GM23338 (cell line): ENCODE measurements around the gene PSMD8. TPM values are rescaled to one million over a fixed set of nuclear protein-coding genes. Genes with fewer than 3 reads are reported as not detected.

Source experiments
- ATAC-seq: fragments of 200-7000 bp; cut with Tn5 transposase; 3 replicates; pipeline ENCODE4 v1.9.1; 2020
- DNase-seq: peaks from one replicate; pipeline ENCODE4 v3.0.0-alpha.2; 2015; ENCODE audit warnings: low spot score
- H2AFZ ChIP-seq: fragments of 200-600 bp; sonication (generic); 2 replicates; pipeline ENCODE4 v1.8.0; 2016; ENCODE audit warnings: antibody characterized with exemption, mild to moderate bottlenecking, moderate library complexity
- H3F3A ChIP-seq: fragments of 200-600 bp; sonication (generic); replicated peaks from 2 replicates; pipeline ENCODE4 v1.8.0; 2017; ENCODE audit warnings: antibody characterized with exemption, mixed run types, low read depth
- H3K27ac ChIP-seq: fragments of 200-600 bp; sonication (generic); 2 replicates; pipeline ENCODE4 v1.6.1; 2016; ENCODE audit warnings: low read depth
- H3K27me3 ChIP-seq: fragments of 200-600 bp; sonication (generic); 2 replicates; pipeline ENCODE4 v1.8.0; 2016; ENCODE audit warnings: mild to moderate bottlenecking, mixed run types, moderate library complexity; ENCODE audit not compliant: insufficient read depth
- H3K36me3 ChIP-seq: fragments of 200-600 bp; sonication (generic); 2 replicates; pipeline ENCODE4 v1.8.0; 2016; ENCODE audit warnings: mild to moderate bottlenecking; ENCODE audit not compliant: insufficient read depth
- H3K4me1 ChIP-seq: fragments of 200-600 bp; sonication (generic); 2 replicates; pipeline ENCODE4 v1.8.0; 2016; ENCODE audit warnings: mild to moderate bottlenecking, moderate library complexity; ENCODE audit not compliant: insufficient read depth
- H3K4me2 ChIP-seq: fragments of 200-600 bp; sonication (generic); 2 replicates; pipeline ENCODE4 v1.7.1; 2017; ENCODE audit warnings: mixed run types
- H3K4me3 ChIP-seq: fragments of 200-600 bp; sonication (generic); 2 replicates; pipeline ENCODE4 v1.6.1; 2016; ENCODE audit warnings: mixed run types
- H3K79me2 ChIP-seq: fragments of 200-600 bp; sonication (generic); replicated peaks from 2 replicates; pipeline ENCODE4 v1.8.0; 2017; ENCODE audit warnings: mild to moderate bottlenecking; ENCODE audit not compliant: insufficient read depth
- H3K9me2 ChIP-seq: fragments of 200-600 bp; sonication (generic); 2 replicates; pipeline ENCODE4 v1.8.0; 2017; ENCODE audit not compliant: insufficient read depth
- H4K20me1 ChIP-seq: fragments of 200-600 bp; sonication (generic); replicated peaks from 2 replicates; pipeline ENCODE4 v1.8.0; 2017; ENCODE audit warnings: mild to moderate bottlenecking; ENCODE audit not compliant: insufficient read depth
- H3K27ac Mint-ChIP-seq: 2 replicates; pipeline ENCODE4 v1.8.0; 2020; ENCODE audit warnings: inconsistent platforms, mild to moderate bottlenecking, moderate library complexity, mixed read lengths
- H3K27me3 Mint-ChIP-seq: 3 replicates; pipeline ENCODE4 v1.8.0; 2022; ENCODE audit warnings: low read depth, mild to moderate bottlenecking, moderate library complexity, mixed read lengths, inconsistent platforms; ENCODE audit not compliant: insufficient read depth, poor library complexity
- H3K36me3 Mint-ChIP-seq: 3 replicates; pipeline ENCODE4 v1.8.0; 2021; ENCODE audit warnings: low read depth, mild to moderate bottlenecking, inconsistent platforms, moderate library complexity, mixed read lengths
- H3K4me1 Mint-ChIP-seq: 3 replicates; pipeline ENCODE4 v1.8.0; 2020; ENCODE audit warnings: mild to moderate bottlenecking, inconsistent platforms, mixed read lengths
- H3K4me3 Mint-ChIP-seq: 3 replicates; pipeline ENCODE4 v1.8.0; 2021; ENCODE audit warnings: moderate library complexity, mild to moderate bottlenecking, inconsistent platforms, mixed read lengths
- H3K9me3 Mint-ChIP-seq: 3 replicates; pipeline ENCODE4 v1.8.0; 2020; ENCODE audit warnings: moderate library complexity, mild to moderate bottlenecking, inconsistent platforms, mixed read lengths
- CREB1 ChIP-seq: fragments of 250-450 bp; sonication (Bioruptor Pico); IDR thresholded peaks from 2 replicates; pipeline ENCODE4 v1.5.0; 2020; ENCODE audit warnings: low read depth, mild to moderate bottlenecking, moderate library complexity
- CTCF ChIP-seq, 2 experiments: fragments of 200-600 bp in 1 of 2; sonication (generic) in 1 of 2; conservative IDR thresholded peaks; 2 replicates each; pipeline versions ENCODE4 v1.5.1 to v1.6.1; 2016 to 2017; ENCODE audit warnings: antibody characterized with exemption in 2 of 2, low read depth in 2 of 2, mild to moderate bottlenecking in 2 of 2, moderate library complexity in 1 of 2
- ETS1 ChIP-seq: IDR thresholded peaks from 2 replicates; pipeline ENCODE4 v1.6.1; 2016; ENCODE audit warnings: antibody characterized with exemption
- EZH2 ChIP-seq: fragments of 200-600 bp; sonication (generic); IDR thresholded peaks from one replicate; pipeline ENCODE4 v1.8.0; 2017; ENCODE audit warnings: antibody characterized with exemption, mild to moderate bottlenecking, low read depth; ENCODE audit not compliant: unreplicated experiment
- EZH2phosphoT487 ChIP-seq: fragments of 200-600 bp; sonication (generic); IDR thresholded peaks from one replicate; pipeline ENCODE4 v1.8.1; 2018; ENCODE audit warnings: antibody characterized with exemption; ENCODE audit not compliant: unreplicated experiment
- JUNB ChIP-seq: IDR thresholded peaks from one replicate; pipeline ENCODE4 v1.6.1; 2016; ENCODE audit warnings: antibody characterized with exemption; ENCODE audit not compliant: unreplicated experiment
- NANOG ChIP-seq: IDR thresholded peaks from 2 replicates; pipeline ENCODE4 v1.6.1; 2016; ENCODE audit warnings: antibody characterized with exemption, borderline replicate concordance
- POLR2AphosphoS5 ChIP-seq: IDR thresholded peaks from 2 replicates; pipeline ENCODE4 v1.6.1; 2016; ENCODE audit warnings: antibody characterized with exemption, low read depth
- STAT1 ChIP-seq: IDR thresholded peaks from one replicate; pipeline ENCODE4 v1.6.1; 2016; ENCODE audit warnings: antibody characterized with exemption; ENCODE audit not compliant: unreplicated experiment
- ZNF114 ChIP-seq: fragments of 250-450 bp; sonication (Bioruptor Pico); IDR thresholded peaks from 2 replicates; pipeline ENCODE4 v1.5.0; 2020; ENCODE audit warnings: mild to moderate bottlenecking, moderate library complexity
- ZNF331 ChIP-seq: fragments of 250-450 bp; sonication (Bioruptor Pico); IDR thresholded peaks from 2 replicates; pipeline ENCODE4 v1.5.0; 2020; ENCODE audit warnings: low read depth, mild to moderate bottlenecking, moderate library complexity
- ZNF462 ChIP-seq: fragments of 250-450 bp; sonication (Bioruptor Pico); IDR thresholded peaks from 2 replicates; pipeline ENCODE4 v1.5.0; 2020; ENCODE audit warnings: mild to moderate bottlenecking, moderate library complexity
- polyA plus RNA-seq: library from polyadenylated mRNA; unstranded; fragments of >200 nt; fragmentation: Nextera tagmentation; extraction: Ambion mirVana; gene quantifications from 2 replicates; pipeline ENCODE4 v1.2.1, GENCODE V29; 2016
- total RNA-seq: library from RNA; depleted of rRNA; stranded (reverse); fragments of >200 nt; shearing (Covaris generic); gene quantifications from 2 replicates; pipeline ENCODE4 v1.2.3, GENCODE V29; 2014
- TF ChIP-seq, protein P1 (sequence below): IDR thresholded peaks from one replicate; pipeline ENCODE4 v1.6.1; 2018; ENCODE audit warnings: antibody characterized with exemption; ENCODE audit not compliant: unreplicated experiment

PSMD8 gene
- total and polyA plus RNA-seq, 2 experiments from 2014 or later = 129 to 241 TPM

DNA sequence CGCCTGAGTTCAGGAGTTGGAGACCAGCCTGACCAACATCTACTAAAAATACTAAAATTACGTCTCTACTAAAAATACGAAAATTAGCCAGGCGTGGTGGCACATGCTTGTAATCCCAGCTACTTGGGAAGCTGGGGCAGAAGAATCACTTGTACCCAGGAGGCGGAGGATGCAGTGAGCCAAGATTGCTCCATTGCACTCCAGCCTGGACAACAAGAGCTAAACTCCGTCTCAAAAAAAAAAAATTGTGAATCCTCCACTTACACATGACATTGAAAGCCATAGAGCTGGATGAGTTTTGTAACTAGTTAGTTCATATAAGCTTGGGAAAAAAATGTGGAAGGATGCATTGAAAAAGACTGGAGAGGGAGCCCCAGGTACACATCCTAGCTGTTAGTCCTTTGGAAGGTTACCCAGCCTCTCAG lies 452 bp upstream of the PSMD8 start:
- H3K27ac ChIP-seq = no peak overlapping the region
- peaks cover 29% of the 10 kb centered on the region for H3K79me2 ChIP-seq
- ATAC-seq = no peak
- H3K4me1 ChIP-seq = peaks cover 10% of the 10 kb centered on the region; the same call in 1 of the 2 replicates
- peak overlapping the region; percentile 27 for H3K27ac Mint-ChIP-seq
- peaks cover 14% of the 10 kb centered on the region for H3K4me1 Mint-ChIP-seq
- peak overlapping the region; percentile 98 for H3K4me3 Mint-ChIP-seq
- H3K27me3 ChIP-seq = no peaks in the 10 kb centered on the region
- H3K36me3 ChIP-seq = peaks cover 9% of the 10 kb centered on the region; the same call in 1 of the 2 replicates
- TF ChIP-seq EZH2 (no peak), ETS1 (no peak), ZNF331 (CRISPR knock-in tag) (no peak), STAT1 (no peak), CTCF (conservative IDR thresholded peaks at IDR 0.05; ENCODE audit: low read depth in 2 of 2) (no peak), ZNF462 (CRISPR knock-in tag) (no peak), ZNF114 (CRISPR knock-in tag) (no peak), JUNB (no peak), EZH2phosphoT487 (no peak), NANOG (no peak), CREB1 (CRISPR knock-in tag) (no peak), POLR2AphosphoS5 (no peak)
- TF ChIP-seq, protein P1, sequence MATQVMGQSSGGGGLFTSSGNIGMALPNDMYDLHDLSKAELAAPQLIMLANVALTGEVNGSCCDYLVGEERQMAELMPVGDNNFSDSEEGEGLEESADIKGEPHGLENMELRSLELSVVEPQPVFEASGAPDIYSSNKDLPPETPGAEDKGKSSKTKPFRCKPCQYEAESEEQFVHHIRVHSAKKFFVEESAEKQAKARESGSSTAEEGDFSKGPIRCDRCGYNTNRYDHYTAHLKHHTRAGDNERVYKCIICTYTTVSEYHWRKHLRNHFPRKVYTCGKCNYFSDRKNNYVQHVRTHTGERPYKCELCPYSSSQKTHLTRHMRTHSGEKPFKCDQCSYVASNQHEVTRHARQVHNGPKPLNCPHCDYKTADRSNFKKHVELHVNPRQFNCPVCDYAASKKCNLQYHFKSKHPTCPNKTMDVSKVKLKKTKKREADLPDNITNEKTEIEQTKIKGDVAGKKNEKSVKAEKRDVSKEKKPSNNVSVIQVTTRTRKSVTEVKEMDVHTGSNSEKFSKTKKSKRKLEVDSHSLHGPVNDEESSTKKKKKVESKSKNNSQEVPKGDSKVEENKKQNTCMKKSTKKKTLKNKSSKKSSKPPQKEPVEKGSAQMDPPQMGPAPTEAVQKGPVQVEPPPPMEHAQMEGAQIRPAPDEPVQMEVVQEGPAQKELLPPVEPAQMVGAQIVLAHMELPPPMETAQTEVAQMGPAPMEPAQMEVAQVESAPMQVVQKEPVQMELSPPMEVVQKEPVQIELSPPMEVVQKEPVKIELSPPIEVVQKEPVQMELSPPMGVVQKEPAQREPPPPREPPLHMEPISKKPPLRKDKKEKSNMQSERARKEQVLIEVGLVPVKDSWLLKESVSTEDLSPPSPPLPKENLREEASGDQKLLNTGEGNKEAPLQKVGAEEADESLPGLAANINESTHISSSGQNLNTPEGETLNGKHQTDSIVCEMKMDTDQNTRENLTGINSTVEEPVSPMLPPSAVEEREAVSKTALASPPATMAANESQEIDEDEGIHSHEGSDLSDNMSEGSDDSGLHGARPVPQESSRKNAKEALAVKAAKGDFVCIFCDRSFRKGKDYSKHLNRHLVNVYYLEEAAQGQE = no peak
- H4K20me1 ChIP-seq = peaks cover 13% of the 10 kb centered on the region
- H3K9me2 ChIP-seq = no peaks in the 10 kb centered on the region
- H3K4me2 ChIP-seq = peak overlapping the region; percentile 76
- peak overlapping the region; percentile 57 for H2AFZ ChIP-seq
- no peaks in the 10 kb centered on the region for H3F3A ChIP-seq
- DNase-seq = no peak
- no peaks in the 10 kb centered on the region; the same call in 2 of the 3 replicates for H3K9me3 Mint-ChIP-seq
- H3K36me3 Mint-ChIP-seq = peaks cover 8% of the 10 kb centered on the region
- peaks cover 12% of the 10 kb centered on the region for H3K27me3 Mint-ChIP-seq
- H3K4me3 ChIP-seq = peak overlapping the region; percentile 52
